Urinary bladder (tissue), 4 donors: ENCODE data around the gene SAMD4B. TPM values are rescaled to one million over a fixed set of nuclear protein-coding genes. Genes with fewer than 3 reads are reported as not detected.
"Not testable (repeated sequence)": the region's sequence is repeated elsewhere in the genome, so short reads cannot be mapped to it uniquely, and the experiment has no call there.

Experiments
- DNase-seq: peaks from one replicate; pipeline ENCODE4 v3.0.0-alpha.2; 2015; ENCODE audit errors: extremely low spot score
- H3K27ac ChIP-seq: one replicate; pipeline ENCODE4 v1.5.1; 2013; ENCODE audit warnings: low read depth, mild to moderate bottlenecking, moderate library complexity
- H3K36me3 ChIP-seq: one replicate; pipeline ENCODE4 v1.6.1; 2013; ENCODE audit warnings: mild to moderate bottlenecking, moderate library complexity; ENCODE audit not compliant: insufficient read depth
- H3K4me1 ChIP-seq: one replicate; pipeline ENCODE4 v1.6.1; 2013; ENCODE audit warnings: mild to moderate bottlenecking, moderate library complexity; ENCODE audit not compliant: insufficient read depth
- H3K4me3 ChIP-seq: one replicate; pipeline ENCODE4 v1.5.1; 2013; ENCODE audit warnings: low read depth, low read length
- WGBS: extraction: QIAGEN DNeasy Blood & Tissue Kit; methylation state at CpG from one replicate; pipeline ENCODE4 v1.1.7; 2013; 5-methylcytosine and 5-hydroxymethylcytosine counted together
- polyA plus RNA-seq: library from polyadenylated mRNA; stranded (reverse); fragments of 200-250 nt; gene quantifications from one replicate; pipeline ENCODE4 v1.2.3, GENCODE V29; 2013
- total RNA-seq: library from RNA; depleted of rRNA; stranded (reverse); fragments of >200 nt; gene quantifications from one replicate; pipeline ENCODE4 v1.2.3, GENCODE V29; 2014
- donor health status: healthy with polysubstance abuse.
- donor health status: healthy.

Gene SAMD4B
- total and polyA plus RNA-seq, 2 donors = 37.3 to 118 TPM

- Histone ChIP-seq H3K4me3 (no peak overlapping the region), H3K27ac (no peak overlapping the region), H3K4me1 (no peaks in the 10 kb centered on the region), H3K36me3 (no peaks in the 10 kb centered on the region)
- WGBS = 87% methylated on average over 5 of the region's 5 CpGs
- no peak for DNase-seq
Observed at GRCh38 chr19:39334444-39334976, 7.7 kb upstream of the SAMD4B start.

GRCh38 chr19:39335168-39335548, 7.1 kb upstream of the SAMD4B start:
- WGBS = 64% methylated on average over 6 of the region's 6 CpGs
- Histone ChIP-seq H3K36me3 (no peaks in the 10 kb centered on the region), H3K4me3 (peak overlapping the region; percentile 39), H3K27ac (peak overlapping the region; percentile 56), H3K4me1 (no peaks in the 10 kb centered on the region)
- DNase-seq = no peak

GRCh38 chr19:39336483-39336882, 5.7 kb upstream of the SAMD4B start:
- DNase-seq = no peak
- H3K4me1 ChIP-seq = no peaks in the 10 kb centered on the region
- no peaks in the 10 kb centered on the region for H3K36me3 ChIP-seq
- H3K4me3 ChIP-seq = no peak overlapping the region
- WGBS = 61% methylated on average over 3 of the region's 3 CpGs
- no peak overlapping the region for H3K27ac ChIP-seq

- DNase-seq = no peak
- no peak overlapping the region for H3K27ac ChIP-seq
- no peaks in the 10 kb centered on the region for H3K36me3 ChIP-seq
- 93% methylated on average over 1 of the region's 1 CpG for WGBS
- no peak overlapping the region for H3K4me3 ChIP-seq
- H3K4me1 ChIP-seq = no peaks in the 10 kb centered on the region
Observed at GRCh38 chr19:39339674-39340073, 2.5 kb upstream of the SAMD4B start.

- not testable (repeated sequence) for H3K27ac ChIP-seq, H3K4me1 ChIP-seq, DNase-seq, H3K4me3 ChIP-seq, H3K36me3 ChIP-seq
- 91% methylated on average over 7 of the region's 7 CpGs for WGBS
Observed at GRCh38 chr19:39340156-39340555, 2.1 kb upstream of the SAMD4B start.

- no peaks in the 10 kb centered on the region for H3K4me1 ChIP-seq
- no peak for DNase-seq
- WGBS = 2% methylated on average over 17 of the region's 17 CpGs
- peak overlapping the region; percentile 79 for H3K27ac ChIP-seq
- peak overlapping the region; percentile 42 for H3K4me3 ChIP-seq
- H3K36me3 ChIP-seq = no peaks in the 10 kb centered on the region
Observed at GRCh38 chr19:39341129-39341718, 997 bp upstream of the SAMD4B start.

- peak overlapping the region; percentile 92 for H3K4me3 ChIP-seq
- no peak for DNase-seq
- WGBS = 1% methylated on average over 51 of the region's 51 CpGs
- peak overlapping the region; percentile 91 for H3K27ac ChIP-seq
- no peaks in the 10 kb centered on the region for H3K4me1 ChIP-seq
- no peaks in the 10 kb centered on the region for H3K36me3 ChIP-seq
Observed at GRCh38 chr19:39342647-39343305, 555 bp downstream of the SAMD4B start.

GRCh38 chr19:39345956-39346355, 3.7 kb downstream of the SAMD4B start:
- Histone ChIP-seq H3K4me1 (no peaks in the 10 kb centered on the region), H3K4me3 (no peak overlapping the region), H3K27ac (no peak overlapping the region), H3K36me3 (peaks cover 2% of the 10 kb centered on the region)
- 66% methylated on average over 1 of the region's 1 CpG for WGBS
- DNase-seq = no peak

- H3K36me3 ChIP-seq = peaks cover 2% of the 10 kb centered on the region
- H3K4me3 ChIP-seq = no peak overlapping the region
- 83% methylated on average over 4 of the region's 4 CpGs for WGBS
- DNase-seq = no peak
- no peak overlapping the region for H3K27ac ChIP-seq
- H3K4me1 ChIP-seq = no peaks in the 10 kb centered on the region
Observed at GRCh38 chr19:39347332-39348164, 5.3 kb downstream of the SAMD4B start.

- Histone ChIP-seq H3K4me3 (no peak overlapping the region), H3K36me3 (peaks cover 2% of the 10 kb centered on the region), H3K4me1 (no peaks in the 10 kb centered on the region), H3K27ac (no peak overlapping the region)
- no peak for DNase-seq
- 83% methylated on average over 4 of the region's 4 CpGs for WGBS
Observed at GRCh38 chr19:39349326-39349725, 7.1 kb downstream of the SAMD4B start.

- H3K4me3 ChIP-seq = no peak overlapping the region
- no peaks in the 10 kb centered on the region for H3K4me1 ChIP-seq
- no peak overlapping the region for H3K27ac ChIP-seq
- no peak for DNase-seq
- WGBS = 95% methylated on average over 3 of the region's 3 CpGs
- peaks cover 2% of the 10 kb centered on the region for H3K36me3 ChIP-seq
Observed at GRCh38 chr19:39350156-39350555, 7.9 kb downstream of the SAMD4B start.

- Histone ChIP-seq H3K27ac (no peak overlapping the region), H3K4me1 (no peaks in the 10 kb centered on the region), H3K4me3 (no peak overlapping the region), H3K36me3 (peaks cover 4% of the 10 kb centered on the region)
- 62% methylated on average over 4 of the region's 4 CpGs for WGBS
- DNase-seq = no peak
Observed at GRCh38 chr19:39351537-39352064, 9.4 kb downstream of the SAMD4B start.

- WGBS = 70% methylated on average over 12 of the region's 12 CpGs
- no peak overlapping the region for H3K27ac ChIP-seq
- no peaks in the 10 kb centered on the region for H3K4me1 ChIP-seq
- peaks cover 6% of the 10 kb centered on the region for H3K36me3 ChIP-seq
- DNase-seq = no peak
- no peak overlapping the region for H3K4me3 ChIP-seq
Observed at GRCh38 chr19:39352381-39353255, 10.4 kb downstream of the SAMD4B start.
